GM23338 (cell line): ENCODE data around the gene NDUFS7.

ENCODE experiments used
- CREB1 ChIP-seq: fragments of 250-450 bp; sonication (Bioruptor Pico); IDR thresholded peaks from 2 replicates; pipeline ENCODE4 v1.5.0; 2020; ENCODE audit warnings: low read depth, mild to moderate bottlenecking, moderate library complexity
- EZH2 ChIP-seq: fragments of 200-600 bp; sonication (generic); IDR thresholded peaks from one replicate; pipeline ENCODE4 v1.8.0; 2017; ENCODE audit warnings: antibody characterized with exemption, mild to moderate bottlenecking, low read depth; ENCODE audit not compliant: unreplicated experiment
- EZH2phosphoT487 ChIP-seq: fragments of 200-600 bp; sonication (generic); IDR thresholded peaks from one replicate; pipeline ENCODE4 v1.8.1; 2018; ENCODE audit warnings: antibody characterized with exemption; ENCODE audit not compliant: unreplicated experiment
- JUNB ChIP-seq: IDR thresholded peaks from one replicate; pipeline ENCODE4 v1.6.1; 2016; ENCODE audit warnings: antibody characterized with exemption; ENCODE audit not compliant: unreplicated experiment
- NANOG ChIP-seq: IDR thresholded peaks from 2 replicates; pipeline ENCODE4 v1.6.1; 2016; ENCODE audit warnings: antibody characterized with exemption, borderline replicate concordance
- POLR2AphosphoS5 ChIP-seq: IDR thresholded peaks from 2 replicates; pipeline ENCODE4 v1.6.1; 2016; ENCODE audit warnings: antibody characterized with exemption, low read depth
- REST ChIP-seq: IDR thresholded peaks from one replicate; pipeline ENCODE4 v1.6.1; 2018; ENCODE audit warnings: antibody characterized with exemption; ENCODE audit not compliant: unreplicated experiment
- STAT1 ChIP-seq: IDR thresholded peaks from one replicate; pipeline ENCODE4 v1.6.1; 2016; ENCODE audit warnings: antibody characterized with exemption; ENCODE audit not compliant: unreplicated experiment
- ZNF114 ChIP-seq: fragments of 250-450 bp; sonication (Bioruptor Pico); IDR thresholded peaks from 2 replicates; pipeline ENCODE4 v1.5.0; 2020; ENCODE audit warnings: mild to moderate bottlenecking, moderate library complexity
- ZNF331 ChIP-seq: fragments of 250-450 bp; sonication (Bioruptor Pico); IDR thresholded peaks from 2 replicates; pipeline ENCODE4 v1.5.0; 2020; ENCODE audit warnings: low read depth, mild to moderate bottlenecking, moderate library complexity
- TF ChIP-seq, protein P1 (sequence below), 2 experiments: fragments of 200-600 bp in 1 of 2; sonication (generic) in 1 of 2; conservative IDR thresholded peaks; 2 replicates each; pipeline versions ENCODE4 v1.5.1 to v1.6.1; 2016 to 2017; ENCODE audit warnings: antibody characterized with exemption in 2 of 2, low read depth in 2 of 2, mild to moderate bottlenecking in 2 of 2, moderate library complexity in 1 of 2
- TF ChIP-seq, protein P2 (sequence below): fragments of 250-450 bp; sonication (Bioruptor Pico); IDR thresholded peaks from 2 replicates; pipeline ENCODE4 v1.5.0; 2020; ENCODE audit warnings: mild to moderate bottlenecking, moderate library complexity
- TF ChIP-seq, protein P3 (sequence below): IDR thresholded peaks from 2 replicates; pipeline ENCODE4 v1.6.1; 2016; ENCODE audit warnings: antibody characterized with exemption

DNA sequence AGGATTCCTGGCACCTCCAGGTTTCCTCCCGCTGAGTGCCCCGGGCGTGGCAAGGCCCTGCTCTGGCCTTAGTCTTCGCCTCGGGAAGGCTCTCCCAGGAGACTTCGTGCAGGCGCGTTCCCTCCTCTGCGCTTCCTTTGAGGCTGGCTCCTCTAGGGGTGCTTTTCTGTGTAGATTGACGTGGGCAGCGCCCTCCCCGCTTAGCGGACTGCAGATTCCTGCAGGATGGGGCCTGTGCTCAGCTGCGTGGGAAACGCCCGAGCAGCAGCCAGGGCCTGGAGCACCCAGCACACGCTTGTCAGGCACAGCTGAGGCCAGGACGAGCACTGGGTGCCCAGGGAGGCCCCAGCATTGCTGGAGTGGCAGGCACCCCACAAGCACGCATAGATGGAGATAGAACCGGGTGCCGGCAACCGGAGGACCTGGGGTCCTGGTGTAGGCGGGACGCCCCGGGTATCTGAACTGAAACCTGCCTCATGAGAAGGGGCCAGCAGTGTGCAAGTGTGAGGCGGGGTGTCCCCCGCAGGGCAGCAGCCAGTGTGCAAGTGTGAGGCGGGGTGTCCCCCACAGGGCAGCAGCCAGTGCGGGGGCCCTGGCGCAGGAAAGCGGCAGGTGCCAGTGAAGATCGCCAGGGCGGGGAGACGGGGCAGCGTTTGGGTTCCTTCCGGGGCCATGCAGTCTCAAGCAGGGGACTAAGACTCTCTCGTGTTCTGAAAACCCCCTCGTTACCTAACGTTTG is 3.4 kb downstream of the NDUFS7 start:
- TF ChIP-seq EZH2phosphoT487, result no peak
- TF ChIP-seq, protein P1, sequence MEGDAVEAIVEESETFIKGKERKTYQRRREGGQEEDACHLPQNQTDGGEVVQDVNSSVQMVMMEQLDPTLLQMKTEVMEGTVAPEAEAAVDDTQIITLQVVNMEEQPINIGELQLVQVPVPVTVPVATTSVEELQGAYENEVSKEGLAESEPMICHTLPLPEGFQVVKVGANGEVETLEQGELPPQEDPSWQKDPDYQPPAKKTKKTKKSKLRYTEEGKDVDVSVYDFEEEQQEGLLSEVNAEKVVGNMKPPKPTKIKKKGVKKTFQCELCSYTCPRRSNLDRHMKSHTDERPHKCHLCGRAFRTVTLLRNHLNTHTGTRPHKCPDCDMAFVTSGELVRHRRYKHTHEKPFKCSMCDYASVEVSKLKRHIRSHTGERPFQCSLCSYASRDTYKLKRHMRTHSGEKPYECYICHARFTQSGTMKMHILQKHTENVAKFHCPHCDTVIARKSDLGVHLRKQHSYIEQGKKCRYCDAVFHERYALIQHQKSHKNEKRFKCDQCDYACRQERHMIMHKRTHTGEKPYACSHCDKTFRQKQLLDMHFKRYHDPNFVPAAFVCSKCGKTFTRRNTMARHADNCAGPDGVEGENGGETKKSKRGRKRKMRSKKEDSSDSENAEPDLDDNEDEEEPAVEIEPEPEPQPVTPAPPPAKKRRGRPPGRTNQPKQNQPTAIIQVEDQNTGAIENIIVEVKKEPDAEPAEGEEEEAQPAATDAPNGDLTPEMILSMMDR (conservative IDR thresholded peaks at IDR 0.05; ENCODE audit: low read depth in 2 of 2), result no peak
- TF ChIP-seq NANOG, result no peak
- TF ChIP-seq POLR2AphosphoS5, result no peak
- TF ChIP-seq REST, result no peak
- TF ChIP-seq, protein P2, sequence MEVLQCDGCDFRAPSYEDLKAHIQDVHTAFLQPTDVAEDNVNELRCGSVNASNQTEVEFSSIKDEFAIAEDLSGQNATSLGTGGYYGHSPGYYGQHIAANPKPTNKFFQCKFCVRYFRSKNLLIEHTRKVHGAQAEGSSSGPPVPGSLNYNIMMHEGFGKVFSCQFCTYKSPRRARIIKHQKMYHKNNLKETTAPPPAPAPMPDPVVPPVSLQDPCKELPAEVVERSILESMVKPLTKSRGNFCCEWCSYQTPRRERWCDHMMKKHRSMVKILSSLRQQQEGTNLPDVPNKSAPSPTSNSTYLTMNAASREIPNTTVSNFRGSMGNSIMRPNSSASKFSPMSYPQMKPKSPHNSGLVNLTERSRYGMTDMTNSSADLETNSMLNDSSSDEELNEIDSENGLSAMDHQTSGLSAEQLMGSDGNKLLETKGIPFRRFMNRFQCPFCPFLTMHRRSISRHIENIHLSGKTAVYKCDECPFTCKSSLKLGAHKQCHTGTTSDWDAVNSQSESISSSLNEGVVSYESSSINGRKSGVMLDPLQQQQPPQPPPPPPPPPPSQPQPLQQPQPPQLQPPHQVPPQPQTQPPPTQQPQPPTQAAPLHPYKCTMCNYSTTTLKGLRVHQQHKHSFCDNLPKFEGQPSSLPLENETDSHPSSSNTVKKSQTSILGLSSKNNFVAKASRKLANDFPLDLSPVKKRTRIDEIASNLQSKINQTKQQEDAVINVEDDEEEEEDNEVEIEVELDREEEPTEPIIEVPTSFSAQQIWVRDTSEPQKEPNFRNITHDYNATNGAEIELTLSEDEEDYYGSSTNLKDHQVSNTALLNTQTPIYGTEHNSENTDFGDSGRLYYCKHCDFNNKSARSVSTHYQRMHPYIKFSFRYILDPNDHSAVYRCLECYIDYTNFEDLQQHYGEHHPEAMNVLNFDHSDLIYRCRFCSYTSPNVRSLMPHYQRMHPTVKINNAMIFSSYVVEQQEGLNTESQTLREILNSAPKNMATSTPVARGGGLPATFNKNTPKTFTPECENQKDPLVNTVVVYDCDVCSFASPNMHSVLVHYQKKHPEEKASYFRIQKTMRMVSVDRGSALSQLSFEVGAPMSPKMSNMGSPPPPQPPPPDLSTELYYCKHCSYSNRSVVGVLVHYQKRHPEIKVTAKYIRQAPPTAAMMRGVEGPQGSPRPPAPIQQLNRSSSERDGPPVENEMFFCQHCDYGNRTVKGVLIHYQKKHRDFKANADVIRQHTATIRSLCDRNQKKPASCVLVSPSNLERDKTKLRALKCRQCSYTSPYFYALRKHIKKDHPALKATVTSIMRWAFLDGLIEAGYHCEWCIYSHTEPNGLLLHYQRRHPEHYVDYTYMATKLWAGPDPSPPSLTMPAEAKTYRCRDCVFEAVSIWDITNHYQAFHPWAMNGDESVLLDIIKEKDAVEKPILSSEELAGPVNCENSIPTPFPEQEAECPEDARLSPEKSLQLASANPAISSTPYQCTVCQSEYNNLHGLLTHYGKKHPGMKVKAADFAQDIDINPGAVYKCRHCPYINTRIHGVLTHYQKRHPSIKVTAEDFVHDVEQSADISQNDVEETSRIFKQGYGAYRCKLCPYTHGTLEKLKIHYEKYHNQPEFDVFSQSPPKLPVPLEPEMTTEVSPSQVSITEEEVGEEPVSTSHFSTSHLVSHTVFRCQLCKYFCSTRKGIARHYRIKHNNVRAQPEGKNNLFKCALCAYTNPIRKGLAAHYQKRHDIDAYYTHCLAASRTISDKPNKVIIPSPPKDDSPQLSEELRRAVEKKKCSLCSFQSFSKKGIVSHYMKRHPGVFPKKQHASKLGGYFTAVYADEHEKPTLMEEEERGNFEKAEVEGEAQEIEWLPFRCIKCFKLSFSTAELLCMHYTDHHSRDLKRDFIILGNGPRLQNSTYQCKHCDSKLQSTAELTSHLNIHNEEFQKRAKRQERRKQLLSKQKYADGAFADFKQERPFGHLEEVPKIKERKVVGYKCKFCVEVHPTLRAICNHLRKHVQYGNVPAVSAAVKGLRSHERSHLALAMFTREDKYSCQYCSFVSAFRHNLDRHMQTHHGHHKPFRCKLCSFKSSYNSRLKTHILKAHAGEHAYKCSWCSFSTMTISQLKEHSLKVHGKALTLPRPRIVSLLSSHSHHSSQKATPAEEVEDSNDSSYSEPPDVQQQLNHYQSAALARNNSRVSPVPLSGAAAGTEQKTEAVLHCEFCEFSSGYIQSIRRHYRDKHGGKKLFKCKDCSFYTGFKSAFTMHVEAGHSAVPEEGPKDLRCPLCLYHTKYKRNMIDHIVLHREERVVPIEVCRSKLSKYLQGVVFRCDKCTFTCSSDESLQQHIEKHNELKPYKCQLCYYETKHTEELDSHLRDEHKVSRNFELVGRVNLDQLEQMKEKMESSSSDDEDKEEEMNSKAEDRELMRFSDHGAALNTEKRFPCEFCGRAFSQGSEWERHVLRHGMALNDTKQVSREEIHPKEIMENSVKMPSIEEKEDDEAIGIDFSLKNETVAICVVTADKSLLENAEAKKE (CRISPR knock-in tag), result no peak
- no peak for TF ChIP-seq EZH2
- no peak for TF ChIP-seq CREB1 (CRISPR knock-in tag)
- no peak for TF ChIP-seq STAT1
- no peak for TF ChIP-seq JUNB
- TF ChIP-seq ZNF114, result no peak
- TF ChIP-seq, protein P3, sequence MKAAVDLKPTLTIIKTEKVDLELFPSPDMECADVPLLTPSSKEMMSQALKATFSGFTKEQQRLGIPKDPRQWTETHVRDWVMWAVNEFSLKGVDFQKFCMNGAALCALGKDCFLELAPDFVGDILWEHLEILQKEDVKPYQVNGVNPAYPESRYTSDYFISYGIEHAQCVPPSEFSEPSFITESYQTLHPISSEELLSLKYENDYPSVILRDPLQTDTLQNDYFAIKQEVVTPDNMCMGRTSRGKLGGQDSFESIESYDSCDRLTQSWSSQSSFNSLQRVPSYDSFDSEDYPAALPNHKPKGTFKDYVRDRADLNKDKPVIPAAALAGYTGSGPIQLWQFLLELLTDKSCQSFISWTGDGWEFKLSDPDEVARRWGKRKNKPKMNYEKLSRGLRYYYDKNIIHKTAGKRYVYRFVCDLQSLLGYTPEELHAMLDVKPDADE, result no peak
- TF ChIP-seq ZNF331 (CRISPR knock-in tag), result no peak
